NCI-H2107 (cell line): ENCODE results near the gene RASAL1.

ENCODE experiments used
- DNase-seq: peaks from one replicate; lab custom pipeline; 2025; lab: John Stamatoyannopoulos, UW

The RASAL1 gene, protein sequence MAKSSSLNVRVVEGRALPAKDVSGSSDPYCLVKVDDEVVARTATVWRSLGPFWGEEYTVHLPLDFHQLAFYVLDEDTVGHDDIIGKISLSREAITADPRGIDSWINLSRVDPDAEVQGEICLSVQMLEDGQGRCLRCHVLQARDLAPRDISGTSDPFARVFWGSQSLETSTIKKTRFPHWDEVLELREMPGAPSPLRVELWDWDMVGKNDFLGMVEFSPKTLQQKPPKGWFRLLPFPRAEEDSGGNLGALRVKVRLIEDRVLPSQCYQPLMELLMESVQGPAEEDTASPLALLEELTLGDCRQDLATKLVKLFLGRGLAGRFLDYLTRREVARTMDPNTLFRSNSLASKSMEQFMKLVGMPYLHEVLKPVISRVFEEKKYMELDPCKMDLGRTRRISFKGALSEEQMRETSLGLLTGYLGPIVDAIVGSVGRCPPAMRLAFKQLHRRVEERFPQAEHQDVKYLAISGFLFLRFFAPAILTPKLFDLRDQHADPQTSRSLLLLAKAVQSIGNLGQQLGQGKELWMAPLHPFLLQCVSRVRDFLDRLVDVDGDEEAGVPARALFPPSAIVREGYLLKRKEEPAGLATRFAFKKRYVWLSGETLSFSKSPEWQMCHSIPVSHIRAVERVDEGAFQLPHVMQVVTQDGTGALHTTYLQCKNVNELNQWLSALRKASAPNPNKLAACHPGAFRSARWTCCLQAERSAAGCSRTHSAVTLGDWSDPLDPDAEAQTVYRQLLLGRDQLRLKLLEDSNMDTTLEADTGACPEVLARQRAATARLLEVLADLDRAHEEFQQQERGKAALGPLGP

DNA sequence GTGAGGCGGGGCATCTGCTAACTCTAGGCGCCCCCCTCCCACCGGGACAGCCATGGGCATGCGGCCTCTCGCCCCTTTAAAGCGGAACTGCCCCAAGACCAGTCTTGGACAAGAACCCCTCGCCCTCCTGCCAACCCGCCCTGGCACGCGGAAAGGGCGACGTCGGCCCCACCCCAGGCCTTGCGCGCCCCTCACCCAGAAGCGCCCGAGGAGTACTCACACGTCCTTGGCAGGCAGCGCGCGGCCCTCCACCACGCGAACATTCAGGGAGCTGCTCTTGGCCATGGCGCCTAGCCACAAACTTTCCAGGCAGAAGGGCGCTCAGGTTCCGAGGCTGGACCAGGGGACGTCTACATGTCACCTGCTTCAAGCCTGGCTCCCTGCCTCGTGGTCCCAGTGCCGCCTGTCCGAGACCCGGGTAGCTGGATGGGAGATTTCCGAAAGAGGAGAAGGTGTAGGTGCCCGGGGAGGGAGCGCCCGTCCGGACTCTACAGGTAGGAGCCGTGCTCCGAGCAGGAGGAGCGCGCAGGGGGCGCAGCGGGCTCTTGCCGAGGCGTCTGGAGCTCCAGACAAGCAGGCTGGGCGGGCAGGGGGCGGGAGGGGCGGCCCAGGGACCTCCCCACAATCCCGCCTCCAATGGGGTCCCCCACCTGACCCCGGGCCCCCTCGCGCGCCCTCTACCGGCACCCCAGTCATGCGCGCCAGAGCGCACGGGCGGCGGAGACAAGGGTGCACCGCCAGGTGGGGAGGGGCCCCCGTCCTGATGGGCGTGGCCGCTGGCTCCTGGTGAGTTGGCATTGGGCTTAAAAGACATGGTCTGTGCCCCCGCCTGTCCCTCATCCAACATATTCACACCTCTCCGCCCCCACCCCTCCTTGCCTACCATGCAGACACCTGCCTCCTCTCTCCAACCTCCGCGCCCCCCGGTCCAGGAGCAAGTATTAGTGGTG is at the start of gene RASAL1:
RASAL1 (minus strand) TSS at position 584 of the 950 bp plus-strand sequence; CDS start at position 285, 299 bp downstream.
- peak; percentile 69 for DNase-seq

GRCh38 chr12:113184900-113185179 is 49.3 kb upstream of the RASAL1 start:
- DNase-seq = peak; percentile 66

DNA sequence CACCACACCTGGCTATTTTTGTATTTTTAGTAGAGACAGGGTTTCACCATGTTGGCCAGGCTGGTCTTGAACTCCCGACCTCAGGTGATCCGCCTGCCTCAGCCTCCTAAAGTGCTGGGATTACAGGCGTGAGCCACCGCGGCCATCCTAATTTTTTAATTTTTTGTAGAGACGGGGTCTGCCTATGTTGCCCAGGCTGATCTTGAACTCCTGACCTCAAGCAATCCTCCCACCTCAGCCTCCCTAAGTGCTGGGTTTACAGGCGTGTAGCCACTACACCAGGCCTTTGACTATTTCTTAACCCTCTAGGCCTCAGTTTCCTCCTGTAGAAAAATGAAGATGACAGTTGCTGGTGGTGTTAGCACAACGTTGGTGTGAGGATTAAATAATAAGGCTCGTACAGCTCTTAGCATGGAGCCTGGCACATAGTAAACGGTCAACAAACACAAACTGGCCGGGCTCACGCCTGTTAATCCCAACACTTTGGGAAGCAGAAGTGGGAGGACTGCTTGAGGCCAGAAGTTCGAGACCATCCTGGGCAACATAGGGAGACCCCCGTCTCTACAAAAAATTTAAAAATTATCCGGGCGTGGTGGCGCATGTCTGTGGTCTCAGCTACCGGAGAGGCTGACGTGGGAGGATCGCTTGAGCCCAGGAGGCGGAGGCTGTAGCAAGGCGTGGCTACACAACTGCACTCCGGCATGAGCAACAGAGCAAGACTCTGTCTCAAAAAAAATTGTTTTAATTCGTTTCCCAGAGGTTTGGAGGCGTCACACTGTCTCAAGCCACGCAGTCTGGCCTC is 48.7 kb upstream of the RASAL1 start:
- no peak for DNase-seq

DNA sequence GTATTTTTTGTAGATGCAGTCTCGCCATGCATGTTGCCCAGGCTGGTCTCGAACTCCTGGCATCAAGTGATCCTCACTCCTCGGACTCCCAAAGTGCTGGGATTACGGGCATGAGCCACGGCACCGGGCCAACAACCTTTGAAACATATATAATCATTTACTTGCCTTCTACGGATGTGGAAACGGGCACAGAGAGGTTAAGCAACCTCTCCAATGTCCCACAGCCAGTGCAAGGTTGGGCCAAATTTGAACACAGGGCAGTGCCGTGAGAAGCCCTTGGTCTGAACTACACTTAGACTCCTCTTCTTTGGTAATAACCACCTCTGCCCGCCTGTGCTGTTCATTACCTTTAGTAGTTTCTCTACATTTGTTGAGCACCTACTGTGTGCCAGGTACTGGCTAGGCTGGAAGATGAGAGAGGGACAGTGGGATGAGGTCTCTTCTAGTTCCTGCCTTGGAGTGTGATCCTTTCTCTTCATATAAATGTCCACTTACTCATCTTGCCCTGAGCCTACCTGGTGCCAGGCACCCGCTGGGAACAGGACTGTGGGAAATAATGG is 47.5 kb upstream of the RASAL1 start:
- no peak for DNase-seq

GRCh38 chr12:113181975-113182374 is 46.4 kb upstream of the RASAL1 start:
- DNase-seq = no peak

GRCh38 chr12:113180333-113180732 is 44.8 kb upstream of the RASAL1 start:
- no peak for DNase-seq

GRCh38 chr12:113179023-113179422 is 43.5 kb upstream of the RASAL1 start:
- DNase-seq = no peak

- peak; percentile 28 for DNase-seq
Measured at GRCh38 chr12:113174461-113175384, 39.2 kb upstream of the RASAL1 start.

DNA sequence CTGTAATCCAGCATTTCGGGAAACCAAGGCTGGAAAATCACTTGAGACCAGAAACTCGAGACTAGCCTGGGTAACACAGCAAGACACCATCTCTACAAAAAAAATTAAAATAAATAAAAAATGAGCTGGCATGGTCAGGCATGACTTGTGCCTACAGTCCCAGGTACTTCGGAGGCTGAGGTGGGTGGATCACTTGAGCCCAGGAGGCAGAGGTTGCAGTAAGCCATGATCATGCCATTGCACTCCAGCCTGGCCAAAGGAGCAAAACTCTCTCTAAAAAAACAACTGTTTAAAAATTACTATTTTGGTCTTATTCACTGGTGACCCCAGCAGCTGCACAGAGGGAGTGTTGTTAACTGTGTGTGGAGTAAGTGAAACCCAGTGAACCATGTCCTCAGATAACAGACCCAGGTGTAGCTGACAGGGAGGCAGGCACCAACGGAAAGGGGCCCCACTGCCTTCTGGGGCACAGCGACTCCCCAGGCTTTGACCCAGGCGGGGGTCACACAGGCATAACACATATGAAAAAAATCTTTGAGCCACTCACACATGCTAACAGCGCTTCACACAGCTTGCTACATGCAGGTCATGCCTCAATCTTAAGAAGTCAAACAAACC is 37.6 kb upstream of the RASAL1 start:
- no peak for DNase-seq

DNA sequence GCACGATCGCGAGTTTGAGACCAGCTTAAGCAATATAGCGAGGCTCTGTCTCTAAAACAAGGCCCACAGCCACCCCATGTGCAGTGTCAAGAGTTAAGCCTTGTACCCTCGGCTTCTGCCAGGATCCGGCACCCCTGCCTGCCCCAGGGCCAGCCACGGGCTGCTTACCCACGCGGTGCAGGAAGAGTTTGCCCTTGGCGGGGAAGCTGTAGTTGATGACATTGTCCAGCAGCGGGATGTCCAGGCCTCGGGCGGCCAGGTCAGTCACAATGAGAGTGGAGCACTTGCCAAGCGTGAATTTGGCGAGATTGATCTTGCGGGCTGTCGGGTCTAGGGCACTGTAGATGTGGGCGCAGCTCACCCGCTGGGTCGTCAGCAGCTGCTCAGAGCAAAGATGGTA is 36.6 kb upstream of the RASAL1 start:
- no peak for DNase-seq

GRCh38 chr12:113171543-113171942 is 36.0 kb upstream of the RASAL1 start:
- no peak for DNase-seq

DNA sequence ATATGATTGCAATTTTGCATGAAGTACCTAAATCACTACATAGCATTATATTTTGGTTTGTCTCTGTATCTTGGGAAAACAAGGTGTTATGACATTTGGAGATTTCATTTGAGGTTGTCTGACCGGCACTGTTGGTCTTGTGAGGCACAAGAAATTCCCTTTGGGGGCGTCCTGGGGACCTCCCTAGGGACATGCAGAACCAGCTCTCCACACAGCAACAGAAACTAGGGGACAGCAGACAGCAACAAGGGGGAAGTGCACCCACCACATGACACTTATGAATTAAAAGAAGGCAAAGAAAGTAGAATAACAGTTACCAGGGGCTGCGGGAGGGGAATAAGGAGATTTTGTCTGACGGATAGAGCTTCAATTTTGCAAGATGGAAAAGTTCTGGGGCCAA is 35.4 kb upstream of the RASAL1 start:
- no peak for DNase-seq

DNA sequence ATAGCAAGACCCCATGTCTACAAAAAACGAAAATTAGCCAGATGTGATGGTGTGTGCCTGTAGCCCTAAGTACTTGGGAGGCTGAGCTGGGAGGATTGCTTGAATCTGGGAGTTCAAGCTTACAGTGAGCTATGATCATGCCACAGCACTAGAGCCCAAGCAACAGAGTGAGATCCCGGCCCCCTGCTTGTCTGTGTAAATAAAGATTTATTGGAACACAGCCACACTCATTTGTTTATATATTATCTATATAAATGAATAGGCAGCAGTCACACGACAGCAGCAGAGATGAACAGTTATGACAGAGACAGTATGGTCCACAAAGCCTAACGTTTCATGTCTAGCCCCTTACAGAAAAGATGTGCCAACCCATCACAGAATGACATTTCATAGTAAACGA is 34.9 kb upstream of the RASAL1 start:
- no peak for DNase-seq

DNA sequence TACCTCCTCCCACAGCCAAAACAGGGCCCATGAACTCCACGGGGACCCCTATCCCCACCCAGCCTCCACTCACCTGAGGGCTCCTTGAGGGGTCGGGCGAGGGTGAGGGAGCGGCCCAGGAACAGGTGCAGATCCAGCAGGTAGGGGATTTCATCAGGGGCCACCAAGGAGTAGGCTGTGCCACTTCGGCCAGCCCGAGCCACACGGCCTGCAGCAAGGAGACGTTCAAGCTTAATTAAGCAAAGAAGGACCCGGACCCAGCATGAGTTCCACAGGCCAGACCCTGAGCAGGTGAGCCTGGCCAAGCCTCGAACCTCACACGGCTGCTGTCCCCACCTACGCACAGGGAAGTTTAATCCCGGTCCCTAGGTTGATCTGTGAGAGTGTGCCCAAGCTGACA is 34.1 kb upstream of the RASAL1 start:
- no peak for DNase-seq

GRCh38 chr12:113167868-113168267 is 32.3 kb upstream of the RASAL1 start:
- DNase-seq = no peak

DNA sequence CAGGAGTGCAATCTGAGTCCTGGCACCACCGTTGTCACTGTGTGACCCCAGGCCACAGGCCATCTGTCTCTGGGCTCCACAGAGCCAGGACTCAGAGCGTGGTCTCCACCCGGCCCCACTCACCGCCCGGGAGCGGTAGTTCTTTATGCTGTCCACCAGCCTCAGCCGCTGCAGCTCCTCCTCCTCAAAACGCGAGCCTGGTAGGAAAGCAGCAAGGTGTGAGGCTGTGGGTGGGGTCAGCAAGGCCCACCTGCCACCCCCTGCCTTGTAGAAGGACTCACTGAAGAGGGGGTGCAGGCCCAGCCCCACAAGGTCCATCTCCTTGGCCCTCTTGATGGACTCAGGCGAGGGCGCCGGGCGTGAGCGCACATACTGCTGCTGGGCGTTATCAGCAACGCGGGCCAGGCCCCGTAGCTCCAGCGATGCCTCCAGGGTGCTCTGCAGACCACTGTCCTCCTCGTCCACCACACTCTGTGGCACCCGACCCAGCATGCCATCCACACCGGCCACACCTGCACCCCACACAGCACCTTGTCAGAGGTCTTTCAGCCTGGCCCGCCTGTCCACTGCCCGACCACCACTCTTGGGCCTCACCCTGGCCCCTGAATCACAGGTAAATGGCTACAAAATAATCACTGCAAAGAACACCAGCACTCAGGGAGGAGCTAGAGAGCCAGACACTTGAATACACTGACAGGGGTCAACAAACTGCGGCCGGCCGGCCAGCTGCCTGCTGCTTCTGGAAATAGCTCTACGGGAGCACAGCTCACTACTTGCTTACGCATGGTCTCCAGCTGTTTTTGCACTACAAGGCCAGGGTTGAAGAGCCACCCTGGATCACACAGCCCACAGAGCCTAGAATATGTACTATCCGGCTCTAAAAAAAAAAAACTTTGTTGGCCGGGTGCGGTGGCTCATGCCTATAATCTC is 30.2 kb upstream of the RASAL1 start:
- no peak for DNase-seq

DNA sequence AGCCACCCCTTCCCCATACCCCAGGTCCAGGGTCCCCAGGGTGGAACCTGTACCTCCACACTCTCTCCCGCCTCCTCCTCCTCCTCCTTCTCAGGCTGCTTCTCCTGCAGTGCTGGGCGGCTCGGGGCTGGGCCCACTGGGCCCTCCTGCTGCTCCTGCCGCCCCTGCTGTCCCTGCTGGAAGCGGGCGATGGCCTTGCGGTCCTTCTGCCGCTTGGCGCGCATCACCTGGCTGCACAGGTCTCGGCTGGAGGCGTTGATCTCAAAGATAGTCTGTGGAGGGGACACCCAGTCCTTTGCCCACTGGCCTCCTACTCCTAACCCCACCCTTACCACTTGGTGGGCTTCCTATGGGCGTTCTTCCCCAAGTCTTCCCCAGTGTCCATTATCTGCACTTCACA is 28.5 kb upstream of the RASAL1 start:
- no peak for DNase-seq

- no peak for DNase-seq
Measured at GRCh38 chr12:113163030-113163360, 27.4 kb upstream of the RASAL1 start.
